Stimulated activated CD4-positive, alpha-beta T cell treated with anti-CD3 and anti-CD28 coated beads, Interleukin-2, amount 100 ng/mL, for 4 hours (primary cell): ENCODE data around the gene SLA2.
"Not testable (repeated sequence)": the region's sequence is repeated elsewhere in the genome, so short reads cannot be mapped to it uniquely, and the experiment has no call there.

Experiments
- DNase-seq: peaks from one replicate; pipeline ENCODE4 v3.0.0-alpha.2; 2020; ENCODE audit warnings: low read depth

The SLA2 gene

GRCh38 chr20:36645353-36645752 is 643 bp downstream of the SLA2 start:
- no peak for DNase-seq

GRCh38 chr20:36644706-36645095 is 1.3 kb downstream of the SLA2 start:
- peak; percentile 59 for DNase-seq

GRCh38 chr20:36644032-36644705 is 1.8 kb downstream of the SLA2 start:
- peak; percentile 57 for DNase-seq

- no peak for DNase-seq
These were observed 3.9 kb downstream of the SLA2 start for GRCh38 chr20:36642136-36642535.

- DNase-seq, result no peak
These were observed 4.5 kb downstream of the SLA2 start for GRCh38 chr20:36641506-36641843.

- not testable (repeated sequence) for DNase-seq
These were observed 7.1 kb downstream of the SLA2 start for GRCh38 chr20:36638876-36639400.

- DNase-seq, result no peak
These were observed 11.7 kb downstream of the SLA2 start for GRCh38 chr20:36634342-36634741.

GRCh38 chr20:36633285-36633772 is 12.7 kb downstream of the SLA2 start:
- DNase-seq, result no peak

GRCh38 chr20:36632487-36633284 is 13.3 kb downstream of the SLA2 start:
- DNase-seq, result no peak

GRCh38 chr20:36632147-36632486 is 13.9 kb downstream of the SLA2 start:
- no peak for DNase-seq

- DNase-seq, result no peak
These were observed 14.3 kb downstream of the SLA2 start for GRCh38 chr20:36631646-36632045.

- DNase-seq, result no peak
These were observed 16.0 kb downstream of the SLA2 start for GRCh38 chr20:36629719-36630681.

GRCh38 chr20:36628076-36628475 is 17.9 kb downstream of the SLA2 start:
- no peak for DNase-seq

- DNase-seq, result no peak
These were observed 21.1 kb downstream of the SLA2 start for GRCh38 chr20:36624944-36625324.

- no peak for DNase-seq
These were observed 21.7 kb downstream of the SLA2 start for GRCh38 chr20:36624068-36624943.

GRCh38 chr20:36623444-36623843 is 22.6 kb downstream of the SLA2 start:
- no peak for DNase-seq

- no peak for DNase-seq
These were observed 25.1 kb downstream of the SLA2 start for GRCh38 chr20:36620917-36621316.

- DNase-seq, result no peak
These were observed 31.0 kb downstream of the SLA2 start for GRCh38 chr20:36614781-36615557.

GRCh38 chr20:36613974-36614373 is 32.0 kb downstream of the SLA2 start:
- DNase-seq, result no peak

GRCh38 chr20:36611625-36612024 is 34.4 kb downstream of the SLA2 start:
- no peak for DNase-seq

GRCh38 chr20:36608388-36608728 is 37.6 kb downstream of the SLA2 start:
- not testable (repeated sequence) for DNase-seq
